Cerebellar cortex (tissue), 1 donor: ENCODE data around the gene KLB.
"Not testable (repeated sequence)": the region's sequence is repeated elsewhere in the genome, so short reads cannot be mapped to it uniquely, and the experiment has no call there.

ENCODE experiments used
- DNase-seq: peaks from one replicate; pipeline ENCODE4 v3.0.0-alpha.2; 2015; ENCODE audit warnings: low spot score

The KLB gene

GRCh38 chr4:39426728-39427127, 20.0 kb downstream of the KLB start:
- DNase-seq, result no peak

- no peak for DNase-seq
These were observed 20.9 kb downstream of the KLB start for GRCh38 chr4:39427520-39428114.

GRCh38 chr4:39429476-39430334, 23.0 kb downstream of the KLB start:
- no peak for DNase-seq

GRCh38 chr4:39433878-39434492, 27.3 kb downstream of the KLB start:
- DNase-seq, result no peak

GRCh38 chr4:39435659-39436563, 29.2 kb downstream of the KLB start:
- DNase-seq, result no peak

- no peak for DNase-seq
These were observed 34.9 kb downstream of the KLB start for GRCh38 chr4:39441593-39441992.

- DNase-seq, result no peak
These were observed 36.3 kb downstream of the KLB start for GRCh38 chr4:39442998-39443397.

- no peak for DNase-seq
These were observed 39.7 kb downstream of the KLB start for GRCh38 chr4:39446483-39446841.

GRCh38 chr4:39446842-39447573, 40.3 kb downstream of the KLB start:
- DNase-seq, result peak; percentile 30

GRCh38 chr4:39450618-39451017, 43.9 kb downstream of the KLB start:
- DNase-seq, result peak; percentile 11

GRCh38 chr4:39451423-39452023, 44.8 kb downstream of the KLB start:
- peak; percentile 18 for DNase-seq

- DNase-seq, result peak; percentile 18
These were observed 45.6 kb downstream of the KLB start for GRCh38 chr4:39452153-39452859.

- DNase-seq, result no peak
These were observed 46.3 kb downstream of the KLB start for GRCh38 chr4:39452860-39453587.

GRCh38 chr4:39453738-39454137, 47.0 kb downstream of the KLB start:
- no peak for DNase-seq

GRCh38 chr4:39455486-39455885, 48.8 kb downstream of the KLB start:
- DNase-seq, result no peak

GRCh38 chr4:39456946-39457763, 50.4 kb downstream of the KLB start:
- no peak for DNase-seq

- not testable (repeated sequence) for DNase-seq
These were observed 51.4 kb downstream of the KLB start for GRCh38 chr4:39458161-39458504.

GRCh38 chr4:39458505-39459300, 52.0 kb downstream of the KLB start, which contains the start of the genes LIAS and RPL9:
TSS of gene LIAS (plus strand) at chr4:39459056. CDS start at chr4:39459118, 62 bp downstream.
TSS of gene RPL9 (minus strand) at chr4:39458922. CDS start at chr4:39458439, 483 bp downstream.
- DNase-seq, result peak; percentile 98
